ENCODE measurements around the gene EEFSEC.

DNA sequence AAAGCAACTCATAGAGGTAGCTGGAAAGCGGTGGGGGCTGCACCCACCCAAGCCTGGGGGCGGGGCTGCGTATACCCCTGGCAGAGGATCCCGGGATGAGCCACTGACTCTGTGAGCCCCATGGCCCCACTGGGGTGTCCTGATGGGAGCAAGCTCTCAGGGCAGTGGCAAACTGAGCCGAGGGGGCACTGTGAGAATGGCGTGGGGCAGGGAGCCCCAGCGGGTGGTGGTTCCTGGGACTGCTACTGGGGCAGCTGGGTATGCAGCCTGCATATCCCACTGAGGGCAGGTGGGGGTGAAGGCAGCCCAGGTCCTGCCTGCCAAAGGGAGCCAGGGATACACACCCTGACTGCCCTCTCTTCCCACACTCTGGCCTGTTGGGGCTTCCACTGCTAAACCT, 254.0 kb downstream of the EEFSEC start:
- TF ChIP-seq, protein P1, sequence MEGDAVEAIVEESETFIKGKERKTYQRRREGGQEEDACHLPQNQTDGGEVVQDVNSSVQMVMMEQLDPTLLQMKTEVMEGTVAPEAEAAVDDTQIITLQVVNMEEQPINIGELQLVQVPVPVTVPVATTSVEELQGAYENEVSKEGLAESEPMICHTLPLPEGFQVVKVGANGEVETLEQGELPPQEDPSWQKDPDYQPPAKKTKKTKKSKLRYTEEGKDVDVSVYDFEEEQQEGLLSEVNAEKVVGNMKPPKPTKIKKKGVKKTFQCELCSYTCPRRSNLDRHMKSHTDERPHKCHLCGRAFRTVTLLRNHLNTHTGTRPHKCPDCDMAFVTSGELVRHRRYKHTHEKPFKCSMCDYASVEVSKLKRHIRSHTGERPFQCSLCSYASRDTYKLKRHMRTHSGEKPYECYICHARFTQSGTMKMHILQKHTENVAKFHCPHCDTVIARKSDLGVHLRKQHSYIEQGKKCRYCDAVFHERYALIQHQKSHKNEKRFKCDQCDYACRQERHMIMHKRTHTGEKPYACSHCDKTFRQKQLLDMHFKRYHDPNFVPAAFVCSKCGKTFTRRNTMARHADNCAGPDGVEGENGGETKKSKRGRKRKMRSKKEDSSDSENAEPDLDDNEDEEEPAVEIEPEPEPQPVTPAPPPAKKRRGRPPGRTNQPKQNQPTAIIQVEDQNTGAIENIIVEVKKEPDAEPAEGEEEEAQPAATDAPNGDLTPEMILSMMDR (conservative IDR thresholded peaks at IDR 0.05), result no peak
- no peak for TF ChIP-seq EZH2 (IDR thresholded peaks at IDR 0.05; ENCODE audit: low read depth)
